HG03558 (cell line): ENCODE results near the gene CSDE1.

ENCODE experiments used
- ATAC-seq: cut with Tn5 transposase; IDR thresholded peaks from one replicate; pipeline ENCODE4 v1.9.1; 2021; ENCODE audit warnings: moderate number of reproducible peaks; ENCODE audit not compliant: unreplicated experiment; ENCODE audit errors: extremely low read depth

Gene CSDE1

DNA sequence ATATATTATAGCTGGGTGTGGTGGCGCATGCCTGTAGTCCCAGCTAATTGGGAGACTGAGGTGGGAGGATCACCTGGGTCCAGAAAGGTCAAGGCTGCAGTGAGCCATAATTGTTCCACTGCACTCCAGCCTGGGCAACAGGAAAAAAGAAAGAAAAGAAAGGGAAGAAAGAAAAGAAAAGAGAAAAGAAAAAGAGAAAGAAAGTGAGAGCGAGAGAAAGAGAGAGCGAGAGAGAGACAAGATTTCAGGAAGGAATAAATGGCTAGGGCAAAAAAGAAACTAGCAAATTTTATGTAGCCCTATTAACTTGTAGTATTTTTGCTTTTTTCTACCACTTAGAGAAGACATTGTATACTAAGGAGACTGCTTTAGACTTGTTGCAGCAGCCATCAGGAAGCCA is 47.4 kb downstream of the CSDE1 start:
- ATAC-seq: no peak

DNA sequence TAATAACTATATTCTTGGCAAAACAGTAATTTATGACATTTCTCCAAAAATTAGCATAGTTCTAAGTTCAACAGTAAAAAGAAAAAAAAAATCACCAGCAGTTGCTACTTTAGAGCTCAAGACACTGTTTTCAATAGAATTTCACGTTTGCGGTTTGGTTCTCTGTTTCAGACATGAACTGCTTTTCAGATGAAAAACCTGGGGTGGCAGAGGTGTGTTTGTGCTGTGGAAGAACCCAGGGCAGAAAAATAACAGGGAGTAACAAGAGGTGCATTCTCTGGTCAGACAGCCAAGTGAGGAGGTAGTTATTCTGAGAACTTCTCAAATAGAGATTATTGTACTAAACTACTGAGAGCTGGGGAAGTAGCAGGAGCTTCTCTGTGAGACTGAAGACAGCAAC is 50.2 kb downstream of the CSDE1 start:
- ATAC-seq: no peak

- ATAC-seq: no peak
These were observed 54.5 kb downstream of the CSDE1 start for GRCh38 chr1:114703242-114703641.

GRCh38 chr1:114702737-114703136 is 55.0 kb downstream of the CSDE1 start:
- ATAC-seq: no peak

GRCh38 chr1:114701931-114702330 is 55.9 kb downstream of the CSDE1 start:
- ATAC-seq: no peak

DNA sequence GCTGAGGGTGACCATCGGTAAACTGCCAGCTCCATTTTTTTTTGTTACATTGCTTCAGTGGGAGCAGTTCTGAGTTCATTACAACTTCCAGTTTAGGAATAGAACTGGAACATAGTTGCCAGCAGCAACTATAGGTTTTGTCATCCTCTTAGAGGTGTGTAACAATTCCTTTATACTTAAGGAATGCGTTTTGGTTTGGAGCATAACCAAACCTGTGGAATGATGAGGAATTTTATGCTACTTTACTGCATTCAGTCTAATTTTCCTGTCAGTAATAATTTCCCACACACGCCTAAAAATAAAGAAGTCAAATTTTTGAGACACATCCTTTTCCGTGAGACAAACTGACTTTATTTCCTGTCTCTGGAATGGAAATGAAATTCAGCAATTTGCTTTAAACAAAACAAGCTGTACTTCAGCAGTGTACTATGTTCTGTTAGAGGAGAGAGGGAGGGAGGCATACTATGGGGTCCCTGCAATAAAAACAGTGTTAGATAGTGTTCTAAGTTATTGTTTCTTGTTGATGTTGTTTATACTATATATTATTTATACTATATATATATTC is 57.7 kb downstream of the CSDE1 start:
- ATAC-seq: no peak

DNA sequence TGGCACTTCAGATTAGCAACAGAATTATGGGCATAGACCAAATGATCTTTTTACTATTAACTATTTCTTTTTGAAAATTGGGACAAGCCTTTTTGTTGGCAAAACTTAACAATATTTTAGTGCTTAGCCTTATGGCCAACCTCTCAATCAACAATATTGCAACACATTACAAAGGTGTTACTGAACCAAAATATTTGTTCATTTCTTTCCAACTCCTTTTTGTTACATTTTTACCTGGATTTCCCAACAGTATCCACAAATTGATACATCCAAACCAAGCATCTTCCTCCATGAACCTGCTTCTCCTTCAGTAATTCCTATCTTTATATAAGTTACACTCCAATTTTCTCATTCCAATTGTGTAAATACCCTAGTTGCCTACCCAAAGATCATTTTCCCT is 61.0 kb downstream of the CSDE1 start:
- no peak for ATAC-seq

DNA sequence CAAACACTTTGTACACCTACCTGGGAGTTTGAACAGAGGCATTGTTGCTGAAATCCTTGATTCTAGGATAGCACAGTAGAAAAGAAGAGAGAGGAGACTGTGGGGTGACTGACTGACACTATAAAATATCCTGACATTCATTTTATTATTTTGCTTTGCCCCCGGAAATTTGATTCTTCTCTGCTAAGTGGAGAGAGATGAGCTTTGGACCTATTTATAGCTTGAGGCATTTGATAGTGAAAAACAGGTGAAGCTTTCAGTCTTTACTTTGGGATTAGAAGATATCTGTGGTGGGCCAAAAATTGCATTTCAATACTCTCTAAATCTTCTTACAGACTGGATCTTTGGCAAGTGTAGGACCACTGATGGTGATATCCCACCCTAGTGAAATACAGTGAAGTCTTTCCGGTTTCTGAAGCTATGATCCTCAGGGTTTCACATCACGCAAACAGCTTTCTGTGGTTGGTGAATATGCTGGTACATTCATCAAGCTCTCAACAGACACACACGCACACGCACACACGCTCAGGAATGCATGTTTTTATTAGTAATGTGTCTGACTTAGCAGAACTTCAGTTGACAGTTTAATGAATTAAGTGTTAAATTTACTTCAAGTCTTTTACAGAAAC is 62.2 kb downstream of the CSDE1 start, which contains the start of gene AMPD1:
TSS of gene AMPD1 (minus strand) at position 117 of the 629 bp plus-strand sequence. CDS start at position 42, 75 bp downstream.
- no peak for ATAC-seq

- no peak for ATAC-seq
These were observed 63.1 kb downstream of the CSDE1 start for GRCh38 chr1:114694540-114695310.

GRCh38 chr1:114692947-114693346 is 64.8 kb downstream of the CSDE1 start:
- ATAC-seq: no peak

DNA sequence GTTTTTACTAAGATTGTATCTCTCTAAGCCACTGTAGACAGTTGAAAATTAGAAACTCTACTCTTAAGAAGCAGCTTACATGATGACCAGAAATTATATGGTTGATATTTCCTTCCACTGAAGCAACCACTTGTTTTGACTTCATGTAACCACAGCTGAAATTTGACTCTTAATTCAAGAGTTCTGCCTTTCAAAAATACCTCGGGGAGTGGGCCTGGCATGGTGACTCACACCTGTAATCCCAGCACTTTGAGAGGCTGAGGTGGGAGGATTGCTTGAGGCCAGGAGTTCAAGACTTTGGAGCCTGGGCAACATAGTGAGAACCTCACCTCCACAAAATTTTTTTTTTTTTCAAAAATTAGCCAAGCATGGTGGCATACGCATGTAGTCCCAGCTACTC is 66.7 kb downstream of the CSDE1 start:
- ATAC-seq: no peak

GRCh38 chr1:114690148-114690547 is 67.6 kb downstream of the CSDE1 start:
- no peak for ATAC-seq

DNA sequence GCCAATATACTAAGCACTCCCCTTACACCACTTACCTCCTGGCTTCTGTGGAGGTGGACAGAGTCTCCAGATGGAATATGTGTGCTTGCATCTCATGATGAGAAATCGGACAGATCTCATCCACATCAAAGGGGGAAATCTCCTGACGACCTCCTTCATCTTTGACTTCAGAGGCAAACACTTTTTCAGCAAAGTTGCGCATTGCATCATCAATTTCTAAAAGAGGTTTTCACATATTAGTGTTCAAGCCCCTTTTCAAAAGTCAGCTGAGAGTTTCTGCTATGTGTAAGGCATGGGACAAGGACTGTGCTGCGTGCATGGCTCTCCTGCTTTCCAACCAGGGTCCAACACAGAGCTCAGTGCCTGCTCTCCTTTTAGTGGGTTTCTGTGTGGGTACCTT is 69.3 kb downstream of the CSDE1 start:
- ATAC-seq: no peak

- no peak for ATAC-seq
These were observed 71.9 kb downstream of the CSDE1 start for GRCh38 chr1:114685851-114686250.

- ATAC-seq: no peak
These were observed 80.1 kb downstream of the CSDE1 start for GRCh38 chr1:114677691-114678090.

DNA sequence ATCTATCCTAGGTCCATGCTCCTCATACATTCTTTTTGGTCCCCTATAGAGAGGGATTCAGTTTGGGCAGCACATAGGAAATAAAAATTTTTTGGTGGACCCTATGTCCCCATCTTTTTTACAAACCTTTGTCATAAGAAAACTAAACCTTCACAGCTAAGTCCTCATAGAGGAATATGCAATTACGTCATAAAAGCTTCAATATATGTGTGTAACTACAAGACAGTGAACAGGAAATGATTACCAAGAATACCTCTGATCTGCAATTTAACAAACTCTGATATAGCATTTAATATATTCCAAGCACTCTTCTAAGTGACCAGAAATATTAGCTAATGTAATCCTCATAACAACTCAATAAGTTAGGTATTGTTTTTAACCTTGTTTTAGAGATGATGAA is 81.7 kb downstream of the CSDE1 start:
- no peak for ATAC-seq

GRCh38 chr1:114671939-114672275 is 85.9 kb downstream of the CSDE1 start:
- no peak for ATAC-seq

DNA sequence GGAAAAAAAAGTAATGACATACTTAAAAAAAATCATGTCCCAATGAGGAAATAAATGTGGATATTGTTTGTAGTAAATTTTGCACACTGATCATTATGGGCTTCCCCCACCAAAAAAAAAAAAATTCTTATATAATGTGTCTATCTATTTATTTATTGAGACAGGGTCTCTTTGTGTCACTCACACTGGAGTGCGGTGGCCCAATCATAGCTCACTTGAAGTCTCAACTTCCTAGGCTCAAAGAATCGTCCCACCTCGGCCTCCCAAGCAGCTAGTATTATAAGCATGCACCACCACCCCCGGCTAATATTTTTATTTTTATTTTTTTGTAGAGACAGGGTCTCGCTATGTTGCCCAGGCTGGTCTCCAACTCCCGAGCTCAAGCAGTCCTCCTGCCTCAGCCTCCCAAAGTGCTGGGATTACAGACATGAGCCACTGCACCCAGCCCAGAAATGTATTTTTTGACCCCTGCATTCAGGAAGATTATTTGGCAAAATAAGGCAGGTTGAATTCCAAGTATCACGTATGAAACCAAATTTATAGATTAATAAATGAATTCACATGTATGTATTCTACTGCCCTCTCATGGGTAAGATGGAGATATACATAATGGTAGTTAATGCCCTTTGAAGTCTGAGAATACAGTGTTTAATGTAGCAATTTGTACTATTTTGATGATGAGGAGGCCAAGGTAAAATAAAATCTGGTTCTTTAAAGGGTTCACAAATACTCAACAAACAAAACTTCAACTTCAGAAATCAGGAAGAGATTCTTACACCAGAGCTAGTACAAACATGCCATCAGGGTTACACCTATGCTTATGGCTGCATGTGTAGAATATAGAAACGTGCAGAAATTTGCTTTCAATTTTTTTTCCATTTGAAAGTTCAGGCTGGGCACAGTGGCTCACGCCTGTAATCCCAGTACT is 86.5 kb downstream of the CSDE1 start:
- no peak for ATAC-seq

DNA sequence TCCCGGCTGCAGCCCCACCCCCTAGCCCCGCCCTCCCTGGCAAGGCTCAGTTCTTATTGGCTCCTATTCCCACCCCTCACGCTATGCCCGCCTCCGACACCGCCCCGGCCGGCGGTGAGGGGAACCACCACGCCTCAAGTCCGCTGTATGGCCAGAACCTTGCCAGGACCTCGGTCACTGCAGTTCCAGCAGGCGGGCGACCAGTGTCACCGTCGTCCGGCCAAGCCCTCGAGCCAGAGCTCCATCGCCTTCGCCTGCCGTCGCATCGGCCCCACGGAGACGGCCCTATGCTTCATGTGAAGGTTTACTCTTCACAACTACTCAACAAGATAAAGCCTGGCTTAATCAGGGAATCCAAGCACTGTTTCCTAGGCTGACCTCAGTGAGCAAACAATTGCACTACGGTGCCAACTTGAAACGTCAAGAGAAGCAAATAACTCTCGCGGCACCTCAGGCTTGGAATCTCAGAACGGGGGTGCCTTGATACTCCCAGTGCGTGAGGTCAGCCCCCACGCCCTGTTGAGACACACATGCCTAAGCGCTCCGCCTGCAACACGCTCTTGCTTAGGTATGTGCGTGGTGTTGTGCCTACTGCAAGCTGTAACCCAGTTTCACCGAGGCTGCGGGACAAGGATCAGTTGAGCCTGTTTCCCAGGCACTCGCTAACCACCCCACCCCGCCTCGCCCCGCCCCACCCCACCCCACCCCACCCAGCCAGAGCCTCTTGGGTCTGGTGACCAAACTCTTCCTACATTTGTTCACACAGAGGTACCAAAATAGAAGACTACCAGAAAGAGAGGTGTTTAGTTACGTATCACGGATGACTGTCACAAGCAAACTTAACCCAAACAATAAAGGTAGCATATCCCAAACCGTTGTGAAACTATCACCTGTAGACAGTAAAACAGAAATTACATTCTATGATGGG is 87.4 kb downstream of the CSDE1 start:
- ATAC-seq: peak; percentile 92
